A673 (cell line): ENCODE data around the gene STX18. TPM values are rescaled to one million over a fixed set of nuclear protein-coding genes. Genes with fewer than 3 reads are reported as not detected.

Experiments used
- BruUV-seq: library from RNA; stranded (reverse); fragments of 400-500 nt; replicated peaks from 2 replicates; lab custom pipeline; 2021; lab: Mats Ljungman, UMichigan
- CTCF ChIA-PET: fragments of 300-600 bp; sonication (Branson Sonifier 250); formaldehyde crosslinking; loops from one replicate; lab custom pipeline; 2022; ENCODE audit warnings: antibody characterized with exemption; lab: Charles Lee
- POLR2A ChIA-PET: fragments of 300-600 bp; sonication (Branson Sonifier 250); formaldehyde crosslinking; loops from one replicate; lab custom pipeline; 2022; ENCODE audit warnings: antibody characterized with exemption; ENCODE audit not compliant: low non-redundant PET; lab: Charles Lee
- DNase-seq: peaks from one replicate; pipeline ENCODE4 v3.0.0-alpha.2; 2015; ENCODE audit warnings: low spot score
- H3K27ac ChIP-seq: fragments of 200-600 bp; sonication (generic); 2 replicates; pipeline ENCODE4 v1.5.1; 2016; ENCODE audit warnings: mixed run types, low read depth, mild to moderate bottlenecking, mixed read lengths, antibody characterized with exemption, low read length; ENCODE audit not compliant: poor library complexity, severe bottlenecking
- H3K27me3 ChIP-seq: fragments of 200-600 bp; sonication (generic); replicated peaks from 2 replicates; pipeline ENCODE4 v1.6.1; 2017; ENCODE audit warnings: mixed run types, low read depth, mild to moderate bottlenecking, mixed read lengths, antibody characterized with exemption, low read length; ENCODE audit not compliant: insufficient read depth, poor library complexity
- H3K36me3 ChIP-seq: fragments of 200-600 bp; sonication (generic); 2 replicates; pipeline ENCODE4 v1.6.1; 2016; ENCODE audit warnings: mixed run types, mild to moderate bottlenecking, mixed read lengths, antibody characterized with exemption, low read length; ENCODE audit not compliant: insufficient read depth, poor library complexity, severe bottlenecking
- H3K4me1 ChIP-seq: fragments of 200-600 bp; sonication (generic); 2 replicates; pipeline ENCODE4 v1.6.1; 2017; ENCODE audit warnings: mixed run types, mild to moderate bottlenecking, mixed read lengths, antibody characterized with exemption, low read length; ENCODE audit not compliant: insufficient read depth, poor library complexity, severe bottlenecking
- H3K4me3 ChIP-seq: fragments of 200-600 bp; sonication (generic); 2 replicates; pipeline ENCODE4 v1.5.1; 2016; ENCODE audit warnings: low read depth, mixed run types, mild to moderate bottlenecking, mixed read lengths, low read length; ENCODE audit not compliant: poor library complexity, severe bottlenecking
- H3K9me3 ChIP-seq: fragments of 200-600 bp; sonication (generic); 2 replicates; pipeline ENCODE4 v1.6.1; 2016; ENCODE audit warnings: mixed run types, low read depth, mild to moderate bottlenecking, mixed read lengths, antibody characterized with exemption, low read length; ENCODE audit not compliant: poor library complexity, severe bottlenecking
- EZH2 ChIP-seq: fragments of 200-600 bp; sonication (generic); IDR thresholded peaks from 2 replicates; pipeline ENCODE4 v1.6.1; 2017; ENCODE audit warnings: borderline replicate concordance, low read depth, mild to moderate bottlenecking, mixed read lengths, antibody characterized with exemption, low read length; ENCODE audit not compliant: poor library complexity, severe bottlenecking
- intact Hi-C: fragments of 100-400 bp; cut with micrococcal nuclease; formaldehyde crosslinking; loops from one replicate; pipeline ENCODE4 v1.10.0; 2022; ENCODE audit not compliant: unreplicated experiment
- total RNA-seq: library from RNA; stranded (reverse); gene quantifications from 2 replicates; pipeline ENCODE4 v1.2.3, GENCODE V29; 2021
- TF ChIP-seq, protein P1 (sequence below): fragments of 300-800, 200-600 bp; sonication (generic); conservative IDR thresholded peaks from 2 replicates; pipeline ENCODE4 v1.5.1; 2017; ENCODE audit warnings: low read depth, mild to moderate bottlenecking, antibody characterized with exemption, low read length, moderate library complexity, mixed read lengths

Gene STX18
- total RNA-seq, 1 experiment from 2014 or later: 34.3 TPM

DNA sequence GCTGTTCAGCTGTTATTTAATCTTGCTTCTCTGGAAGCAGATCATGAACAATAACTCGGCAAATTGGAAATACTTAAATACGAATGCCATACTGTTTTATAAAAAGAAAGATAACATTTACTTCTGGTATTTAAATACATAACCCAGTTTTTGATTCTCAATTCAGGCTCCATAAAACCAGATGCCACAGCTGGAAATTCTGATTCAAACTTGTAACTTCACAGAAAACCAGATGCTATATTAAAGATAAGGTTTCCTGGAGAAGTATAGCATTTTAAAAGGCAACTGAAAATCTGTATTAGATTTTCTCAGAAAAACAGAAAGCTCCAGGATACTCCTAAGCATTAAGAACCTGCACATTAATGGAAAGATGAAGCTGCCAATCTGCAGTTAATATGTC, 40.2 kb downstream of the STX18 start:
- Histone ChIP-seq H3K4me3 (no peak overlapping the region), H3K4me1 (peaks cover 14% of the 10 kb centered on the region), H3K9me3 (no peaks in the 10 kb centered on the region), H3K27me3 (no peaks in the 10 kb centered on the region), H3K36me3 (no peaks in the 10 kb centered on the region), H3K27ac (no peak overlapping the region)
- CTCF ChIA-PET: no interaction called here
- POLR2A ChIA-PET: interaction anchor here (0.7 kb wide), 1 partner anchor 16 kb away, joined by 3 read pairs; no protein-coding TSS in a partner anchor
- no peak for DNase-seq
- no TSS peak for BruUV-seq
- intact Hi-C loops: no loop called here
- TF ChIP-seq, protein P1, sequence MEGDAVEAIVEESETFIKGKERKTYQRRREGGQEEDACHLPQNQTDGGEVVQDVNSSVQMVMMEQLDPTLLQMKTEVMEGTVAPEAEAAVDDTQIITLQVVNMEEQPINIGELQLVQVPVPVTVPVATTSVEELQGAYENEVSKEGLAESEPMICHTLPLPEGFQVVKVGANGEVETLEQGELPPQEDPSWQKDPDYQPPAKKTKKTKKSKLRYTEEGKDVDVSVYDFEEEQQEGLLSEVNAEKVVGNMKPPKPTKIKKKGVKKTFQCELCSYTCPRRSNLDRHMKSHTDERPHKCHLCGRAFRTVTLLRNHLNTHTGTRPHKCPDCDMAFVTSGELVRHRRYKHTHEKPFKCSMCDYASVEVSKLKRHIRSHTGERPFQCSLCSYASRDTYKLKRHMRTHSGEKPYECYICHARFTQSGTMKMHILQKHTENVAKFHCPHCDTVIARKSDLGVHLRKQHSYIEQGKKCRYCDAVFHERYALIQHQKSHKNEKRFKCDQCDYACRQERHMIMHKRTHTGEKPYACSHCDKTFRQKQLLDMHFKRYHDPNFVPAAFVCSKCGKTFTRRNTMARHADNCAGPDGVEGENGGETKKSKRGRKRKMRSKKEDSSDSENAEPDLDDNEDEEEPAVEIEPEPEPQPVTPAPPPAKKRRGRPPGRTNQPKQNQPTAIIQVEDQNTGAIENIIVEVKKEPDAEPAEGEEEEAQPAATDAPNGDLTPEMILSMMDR: no peak
- no peak for TF ChIP-seq EZH2

DNA sequence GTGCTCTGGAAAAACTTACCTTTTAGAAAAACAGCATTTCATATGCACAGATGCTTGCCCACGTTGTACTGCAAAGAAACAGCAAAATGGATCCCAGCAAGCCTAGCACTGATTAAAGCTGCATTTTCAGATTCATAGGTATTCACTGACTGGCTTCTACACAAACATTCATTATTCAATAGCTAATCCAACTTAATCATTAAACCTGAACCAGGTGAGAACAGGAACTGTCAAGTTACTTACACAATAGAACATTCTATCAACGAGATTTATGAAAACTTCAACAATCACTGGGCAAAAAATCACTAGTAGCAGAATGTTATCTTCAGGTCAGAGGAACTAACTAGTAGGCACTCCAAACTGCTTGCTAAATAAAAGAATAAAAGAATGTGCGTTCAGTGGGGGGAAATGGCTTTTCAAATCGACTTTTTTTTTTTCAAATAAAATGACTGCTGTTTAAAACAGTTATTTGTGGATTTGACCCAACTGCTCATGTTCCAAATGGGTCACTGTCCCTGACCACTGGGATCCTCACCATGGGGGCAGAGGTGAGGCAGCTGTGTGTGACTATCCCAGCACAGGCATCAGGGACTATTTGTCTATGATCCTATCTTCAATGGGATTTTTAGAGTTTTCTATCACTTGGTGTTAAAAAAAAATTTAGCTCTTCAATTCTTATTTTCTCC, 42.3 kb downstream of the STX18 start:
- TF ChIP-seq, protein P1: no peak
- TF ChIP-seq EZH2: no peak
- DNase-seq: no peak
- BruUV-seq: no TSS peak
- H3K9me3 ChIP-seq: no peaks in the 10 kb centered on the region
- intact Hi-C loops: no loop called here
- H3K27ac ChIP-seq: no peak overlapping the region
- no peaks in the 10 kb centered on the region for H3K27me3 ChIP-seq
- peaks cover 14% of the 10 kb centered on the region for H3K4me1 ChIP-seq
- CTCF ChIA-PET: no interaction called here
- H3K36me3 ChIP-seq: no peaks in the 10 kb centered on the region
- POLR2A ChIA-PET: no interaction called here
- no peak overlapping the region for H3K4me3 ChIP-seq

DNA sequence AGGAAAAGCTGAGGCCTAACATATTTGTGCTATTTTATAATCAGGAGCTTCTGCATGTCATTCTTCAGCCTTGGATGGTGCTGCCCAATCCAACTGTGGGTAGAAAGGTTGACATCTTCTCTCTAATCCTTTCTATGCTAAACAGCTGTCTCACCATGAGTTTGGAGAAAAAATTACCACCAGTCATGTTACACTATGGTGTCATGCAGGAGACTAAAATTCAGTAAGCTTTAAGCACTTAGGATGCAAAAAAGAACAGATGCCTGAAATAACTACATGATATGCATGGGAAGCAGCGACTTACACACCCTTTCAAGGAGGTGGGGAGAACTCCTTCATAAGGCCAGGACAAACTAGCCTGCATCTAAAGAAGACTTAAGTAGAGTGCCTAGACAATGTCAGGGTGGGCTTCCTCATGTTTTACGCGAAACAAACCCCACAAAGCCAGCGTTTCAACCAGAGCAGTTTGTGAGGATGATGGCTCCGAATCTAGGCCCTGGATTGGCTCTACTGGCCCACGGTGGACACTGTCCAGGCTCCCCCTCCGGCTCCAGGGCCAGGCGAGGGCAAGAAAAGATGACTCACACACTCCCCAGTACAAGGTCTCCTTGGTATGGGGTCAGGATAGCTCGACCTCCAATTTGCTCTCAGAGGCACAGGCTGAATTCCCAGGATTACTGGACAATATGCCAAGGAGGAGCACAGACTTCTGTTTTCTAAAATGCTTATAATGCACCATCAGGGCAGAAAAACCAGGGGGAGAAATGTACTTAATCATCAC, 45.1 kb downstream of the STX18 start:
- peaks cover 3% of the 10 kb centered on the region for H3K4me1 ChIP-seq
- no peak overlapping the region for H3K4me3 ChIP-seq
- no peak for DNase-seq
- intact Hi-C loops: no loop called here
- no peaks in the 10 kb centered on the region for H3K36me3 ChIP-seq
- TF ChIP-seq EZH2: no peak
- TF ChIP-seq, protein P1: no peak
- H3K27me3 ChIP-seq: no peaks in the 10 kb centered on the region
- ChIA-PET POLR2A (no interaction called here), CTCF (no interaction called here)
- BruUV-seq: no TSS peak
- no peak overlapping the region for H3K27ac ChIP-seq
- H3K9me3 ChIP-seq: no peaks in the 10 kb centered on the region
